Activated effector memory CD4-positive, alpha-beta T cell treated with anti-CD3 and anti-CD28 coated beads, Interleukin-2, amount 50 U/mL, for 16 hours (primary cell): ENCODE results near the gene KDM4D.
"Not testable (repeated sequence)": the region's sequence is repeated elsewhere in the genome, so short reads cannot be mapped to it uniquely, and the experiment has no call there.

Experiments used
- DNase-seq: peaks from one replicate; pipeline ENCODE4 v3.0.0-alpha.2; 2020

KDM4D gene

DNA sequence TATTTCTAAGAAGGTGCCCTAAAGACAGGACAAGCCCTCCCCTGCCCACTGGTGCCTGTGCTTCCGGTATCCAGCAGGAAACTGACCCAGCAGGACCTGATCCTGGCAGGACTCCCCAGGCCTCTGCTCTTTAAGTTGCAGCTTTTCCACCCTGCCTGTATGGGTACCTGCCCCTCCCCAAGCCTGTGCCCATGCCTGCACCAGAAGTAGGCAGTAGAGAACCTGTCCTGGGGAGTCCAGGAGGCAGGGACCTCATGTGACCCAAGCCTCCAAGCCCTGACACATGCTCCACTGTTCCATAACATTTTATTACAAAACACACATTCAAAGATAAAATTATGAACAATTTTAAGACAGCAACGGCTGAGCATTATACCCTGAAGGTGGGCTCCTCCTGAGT lies 14.3 kb upstream of the KDM4D start:
- DNase-seq, result no peak

DNA sequence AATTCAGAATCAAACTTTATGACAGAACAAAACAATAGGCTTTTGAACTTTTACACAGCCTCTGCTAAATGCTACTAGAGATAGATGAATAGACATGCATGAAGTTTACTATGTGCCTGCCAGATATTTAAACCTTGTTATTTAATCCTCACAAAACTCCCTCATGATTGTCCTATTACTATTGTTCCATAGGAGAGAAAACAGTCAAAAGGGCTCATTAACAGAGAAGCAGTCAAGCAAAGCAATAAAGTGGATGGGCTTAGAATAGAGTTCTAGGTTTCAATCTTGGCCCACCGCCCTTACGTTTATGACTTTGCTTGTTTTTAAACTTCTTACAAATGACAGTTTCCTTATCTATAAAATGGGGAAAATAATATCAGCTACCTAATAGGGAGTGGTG lies 13.0 kb upstream of the KDM4D start:
- DNase-seq, result no peak

DNA sequence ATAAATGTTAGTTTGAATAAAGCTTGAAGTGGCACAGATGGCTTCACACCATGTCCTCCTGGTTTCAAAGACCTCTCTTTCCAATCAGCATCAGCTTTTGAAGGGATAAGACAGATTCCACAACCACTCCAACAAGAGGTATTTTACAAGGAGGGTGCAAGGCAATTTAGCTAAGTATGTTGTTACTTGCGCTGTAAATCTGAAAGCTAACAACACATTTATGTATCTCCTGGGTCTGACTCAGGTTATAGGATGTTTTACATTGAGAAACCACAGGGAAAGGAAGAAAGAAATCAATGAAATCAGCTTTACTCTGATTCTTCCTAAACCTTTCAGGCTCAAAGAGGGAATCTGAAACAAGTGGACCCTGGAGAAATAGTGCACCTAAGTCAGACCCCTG lies 12.3 kb upstream of the KDM4D start:
- no peak for DNase-seq

DNA sequence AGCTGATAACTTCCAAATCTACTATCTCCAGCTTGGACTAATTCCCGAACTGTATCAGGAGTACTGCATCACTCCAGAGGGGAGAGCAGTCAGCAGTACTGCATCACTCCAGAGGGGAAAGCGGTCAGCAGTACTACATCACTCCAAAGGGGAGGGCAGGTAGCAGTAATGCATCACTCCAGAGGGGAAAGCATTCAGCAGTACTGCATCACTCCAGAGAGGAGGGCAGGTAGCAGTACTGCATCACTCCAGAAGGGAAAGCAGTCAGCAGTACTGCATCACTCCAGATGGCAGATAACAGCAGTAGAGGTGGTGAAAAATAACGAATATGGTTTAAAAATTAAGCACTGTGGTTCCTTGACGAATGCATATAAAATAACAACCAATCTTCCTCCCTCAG lies 8.6 kb upstream of the KDM4D start:
- no peak for DNase-seq

DNA sequence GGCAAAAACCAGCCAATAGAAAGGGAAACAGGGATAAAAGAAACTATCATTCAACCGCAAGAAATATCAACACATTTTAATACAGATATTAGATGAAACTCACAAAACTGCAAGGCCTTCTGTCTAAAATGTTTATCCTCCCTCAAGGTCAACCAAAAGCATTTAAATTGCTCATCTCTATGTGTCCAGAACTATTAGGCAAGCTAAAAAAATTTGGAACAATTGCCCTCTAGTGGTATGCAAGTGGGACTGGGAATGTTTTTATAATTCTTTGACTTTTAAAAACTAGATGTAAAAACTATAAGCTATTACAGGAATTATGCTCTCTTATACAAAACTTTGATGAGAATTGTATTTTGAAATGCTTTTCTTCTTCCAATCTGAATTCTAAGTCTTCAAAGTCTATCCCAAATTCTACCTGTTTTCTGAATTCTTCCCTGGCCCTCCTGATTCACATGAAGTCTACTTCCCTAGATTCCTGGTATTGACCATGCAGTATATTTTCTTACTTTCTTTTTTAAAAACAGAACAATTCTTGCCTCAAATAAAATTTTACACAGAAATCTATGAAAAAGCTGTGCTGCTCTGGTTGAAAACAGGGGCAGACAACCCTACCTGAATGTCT lies 5.1 kb upstream of the KDM4D start:
- DNase-seq, result no peak

DNA sequence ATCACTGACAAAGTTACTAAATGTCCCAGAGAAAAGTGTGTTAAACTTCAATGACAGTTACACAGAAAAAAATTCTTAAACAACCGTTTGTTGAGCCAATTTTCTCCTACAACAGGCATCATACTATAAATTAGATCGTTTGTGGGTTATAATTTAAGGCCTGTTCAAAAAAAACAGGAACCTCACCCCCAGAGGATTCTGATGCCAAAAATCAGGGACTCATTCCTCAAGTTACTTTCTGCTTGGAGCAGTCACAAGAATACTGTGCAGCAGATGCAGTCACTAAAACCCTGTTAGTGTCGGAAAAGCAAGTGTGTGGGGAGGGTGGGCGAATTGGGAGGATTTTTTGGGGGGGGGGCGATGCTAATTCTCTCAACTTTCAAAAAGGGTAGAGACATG lies 810 bp upstream of the KDM4D start:
- DNase-seq, result no peak

DNA sequence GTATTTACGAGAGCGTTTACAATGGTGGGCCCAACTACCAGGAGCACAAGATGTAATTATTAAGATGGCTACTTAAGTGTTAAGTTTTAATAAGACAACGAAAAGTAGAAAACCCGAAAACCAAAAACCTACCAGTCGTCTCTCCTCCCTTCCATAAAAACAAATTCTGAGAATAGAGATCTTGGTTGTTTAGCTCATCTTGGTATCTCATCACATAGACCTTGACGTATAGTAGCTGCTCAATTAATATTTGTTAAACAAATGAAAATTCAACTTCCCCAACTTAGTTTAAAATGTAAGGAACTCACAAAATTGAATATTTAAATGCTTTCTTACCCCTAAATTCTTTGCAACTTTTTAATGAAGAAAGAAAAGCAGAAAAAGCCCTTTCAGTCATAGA lies 669 bp downstream of the KDM4D start:
- no peak for DNase-seq

DNA sequence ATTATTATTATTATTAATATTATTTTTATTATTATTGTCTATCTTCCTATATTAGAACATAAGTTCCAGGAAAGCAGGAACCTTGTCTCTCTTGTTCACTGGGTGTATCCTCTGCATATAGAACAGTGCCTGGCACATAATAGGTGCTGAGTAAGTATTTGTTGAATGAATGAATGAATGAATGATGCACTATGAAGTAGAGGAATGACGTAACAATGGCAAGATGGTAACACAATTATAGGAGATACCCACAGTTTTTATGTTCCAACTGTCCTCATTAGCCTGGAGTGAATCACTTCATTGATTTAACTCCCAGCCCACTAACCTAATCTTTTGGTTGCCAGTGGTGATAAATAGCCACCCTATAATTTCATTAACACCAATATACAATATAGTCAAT lies 2.1 kb downstream of the KDM4D start:
- DNase-seq, result no peak

DNA sequence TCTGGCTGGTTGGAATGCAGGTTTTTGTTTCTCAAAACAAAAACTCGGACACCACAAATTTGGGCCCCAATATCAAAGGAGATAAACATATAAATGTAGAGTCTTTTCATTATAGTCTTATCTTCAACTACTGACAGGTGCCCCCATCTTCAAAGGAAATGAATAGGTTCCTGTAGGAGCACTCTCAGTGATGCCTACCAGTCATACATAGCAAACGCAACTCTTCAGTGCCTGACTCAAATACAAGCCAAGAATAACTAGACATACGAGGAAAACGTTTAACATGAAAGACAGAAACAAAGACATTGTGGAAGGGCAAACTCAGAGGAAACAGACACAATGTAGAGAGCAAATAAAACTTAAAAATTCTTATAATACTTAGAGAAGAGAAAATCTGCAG lies 13.9 kb downstream of the KDM4D start:
- no peak for DNase-seq

DNA sequence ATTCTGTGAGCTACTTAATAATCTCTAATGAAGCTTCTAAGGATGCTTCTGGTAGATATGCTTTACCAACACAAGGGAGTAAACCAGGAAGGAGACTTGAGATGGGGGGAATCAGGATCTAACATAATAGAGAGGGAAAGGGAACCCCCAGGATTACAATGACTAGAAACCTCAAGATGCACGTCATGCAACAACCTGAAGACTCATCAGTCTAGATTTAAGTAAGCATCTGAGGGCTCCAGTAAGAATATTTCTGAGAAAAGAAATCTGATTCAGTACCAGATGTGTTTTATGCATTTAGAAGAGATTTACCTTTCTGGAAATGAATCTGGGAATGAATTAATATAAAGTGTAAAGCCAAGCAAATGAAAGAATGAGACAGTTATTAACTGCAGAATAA lies 15.2 kb downstream of the KDM4D start:
- no peak for DNase-seq

DNA sequence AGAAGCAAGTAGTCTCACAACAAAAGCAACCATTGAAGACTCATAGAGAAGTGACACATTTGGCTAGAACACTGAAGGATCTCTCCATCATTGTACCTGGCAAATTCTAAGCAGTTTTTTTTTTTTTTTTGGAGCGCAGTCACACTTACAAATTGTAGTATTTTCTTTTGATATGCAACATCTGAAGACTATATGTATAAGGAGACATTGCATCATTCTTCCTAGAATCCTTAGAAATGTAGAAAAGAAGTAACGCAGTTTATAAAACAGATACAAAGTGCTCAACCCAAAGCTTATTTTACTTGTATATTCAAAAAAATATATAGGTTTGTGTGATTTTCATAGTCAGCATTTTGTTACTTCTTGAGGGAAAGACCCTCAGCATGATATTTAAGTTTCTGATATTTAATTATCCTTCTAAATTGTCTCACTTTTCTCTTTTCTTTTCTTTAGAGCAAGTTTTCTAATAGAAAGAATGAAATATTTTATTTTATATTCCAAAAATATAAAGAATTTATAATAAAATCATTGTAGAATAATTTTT lies 20.0 kb downstream of the KDM4D start:
- DNase-seq, result no peak

DNA sequence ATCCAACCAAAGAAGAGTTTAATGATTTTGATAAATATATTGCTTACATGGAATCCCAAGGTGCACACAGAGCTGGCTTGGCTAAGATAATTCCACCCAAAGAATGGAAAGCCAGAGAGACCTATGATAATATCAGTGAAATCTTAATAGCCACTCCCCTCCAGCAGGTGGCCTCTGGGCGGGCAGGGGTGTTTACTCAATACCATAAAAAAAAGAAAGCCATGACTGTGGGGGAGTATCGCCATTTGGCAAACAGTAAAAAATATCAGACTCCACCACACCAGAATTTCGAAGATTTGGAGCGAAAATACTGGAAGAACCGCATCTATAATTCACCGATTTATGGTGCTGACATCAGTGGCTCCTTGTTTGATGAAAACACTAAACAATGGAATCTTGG lies 23.9 kb downstream of the KDM4D start:
- no peak for DNase-seq

DNA sequence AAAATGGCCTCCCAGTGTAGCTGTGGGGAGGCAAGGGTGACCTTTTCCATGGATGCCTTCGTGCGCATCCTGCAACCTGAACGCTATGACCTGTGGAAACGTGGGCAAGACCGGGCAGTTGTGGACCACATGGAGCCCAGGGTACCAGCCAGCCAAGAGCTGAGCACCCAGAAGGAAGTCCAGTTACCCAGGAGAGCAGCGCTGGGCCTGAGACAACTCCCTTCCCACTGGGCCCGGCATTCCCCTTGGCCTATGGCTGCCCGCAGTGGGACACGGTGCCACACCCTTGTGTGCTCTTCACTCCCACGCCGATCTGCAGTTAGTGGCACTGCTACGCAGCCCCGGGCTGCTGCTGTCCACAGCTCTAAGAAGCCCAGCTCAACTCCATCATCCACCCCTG lies 24.8 kb downstream of the KDM4D start:
- no peak for DNase-seq

DNA sequence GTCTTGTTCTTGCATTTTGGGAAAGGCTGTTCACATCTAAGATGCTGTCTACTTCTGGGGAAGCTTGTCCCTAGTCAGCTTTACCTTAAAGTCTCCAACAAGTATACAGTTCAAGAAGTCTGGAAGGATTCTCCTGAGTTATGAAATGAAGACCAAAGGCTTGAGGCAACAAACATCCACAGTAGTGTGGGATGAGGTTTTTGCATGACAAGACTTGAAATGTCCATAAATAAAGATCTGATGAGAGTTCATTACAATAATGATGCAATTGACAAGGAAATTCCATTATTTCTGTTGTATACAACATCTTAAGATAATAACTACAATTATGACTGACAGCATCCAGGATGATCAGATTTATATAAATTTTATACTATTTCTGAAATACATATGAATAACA lies 30.2 kb downstream of the KDM4D start:
- no peak for DNase-seq

DNA sequence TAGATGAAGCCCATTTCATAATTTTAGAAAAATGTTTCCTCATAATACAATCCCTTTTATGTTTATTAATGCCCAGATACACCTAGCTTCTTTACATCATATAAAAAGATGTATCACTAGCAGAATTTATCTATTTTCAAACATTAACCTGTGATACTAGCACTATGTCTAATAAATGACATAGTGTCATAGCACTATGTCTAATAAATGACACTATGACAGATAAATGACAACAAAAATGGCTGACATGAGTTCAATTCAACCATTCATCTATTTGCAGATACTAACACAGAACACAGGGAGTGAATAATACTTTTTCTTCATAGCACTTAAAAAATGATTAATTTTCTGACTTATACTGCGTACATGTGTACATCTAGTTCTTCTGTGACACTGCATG lies 32.1 kb downstream of the KDM4D start:
- DNase-seq, result no peak

DNA sequence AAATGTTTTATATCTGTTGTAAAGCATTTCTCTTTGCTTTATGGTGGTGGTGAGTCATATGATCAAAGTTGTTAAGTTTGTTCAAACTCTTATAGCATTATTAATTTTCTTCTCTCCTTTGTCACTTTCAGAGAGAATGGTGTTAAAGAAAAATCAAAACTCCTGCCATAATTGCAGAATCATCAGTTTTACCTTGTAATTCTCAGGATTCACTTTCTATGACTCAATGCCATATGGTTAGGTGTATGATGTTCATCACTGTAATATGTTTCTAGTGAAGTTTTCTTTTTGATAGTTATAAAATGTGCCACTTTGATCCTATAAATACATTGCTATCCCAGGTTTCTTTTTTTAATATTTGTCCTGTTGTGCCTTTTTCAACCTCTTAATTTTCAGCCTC lies 37.9 kb downstream of the KDM4D start:
- DNase-seq, result no peak

DNA sequence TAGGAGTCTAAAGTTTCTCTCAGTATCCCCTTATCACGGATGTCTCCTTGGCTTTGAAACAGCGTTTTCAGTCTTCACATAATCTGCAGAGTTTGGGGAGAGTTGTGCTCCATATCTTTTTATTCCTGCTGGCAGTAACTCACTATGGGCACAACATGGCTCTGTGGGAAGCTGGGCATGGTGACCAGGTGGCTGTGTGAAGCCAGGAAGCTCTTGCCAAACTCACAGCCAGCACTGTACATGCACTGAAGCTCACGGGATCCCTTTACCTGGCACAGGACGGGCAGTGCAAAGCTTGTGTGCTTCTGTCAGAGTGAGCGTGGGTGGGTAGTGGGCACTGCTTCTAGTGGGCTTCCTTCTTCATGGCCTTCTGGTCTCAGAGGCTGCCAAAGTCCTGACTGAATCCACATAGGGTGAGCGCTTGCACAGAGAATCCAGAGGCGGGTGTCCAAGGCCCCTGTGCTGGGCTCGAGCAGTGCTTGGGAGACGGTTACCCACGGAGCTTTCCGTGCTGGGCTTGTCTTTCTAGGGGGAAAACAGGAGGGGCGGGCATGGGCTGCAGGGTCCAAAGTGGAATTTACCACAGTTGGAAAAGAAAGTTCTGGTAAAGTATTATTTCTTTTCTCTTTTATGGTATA lies 40.8 kb downstream of the KDM4D start:
- no peak for DNase-seq

DNA sequence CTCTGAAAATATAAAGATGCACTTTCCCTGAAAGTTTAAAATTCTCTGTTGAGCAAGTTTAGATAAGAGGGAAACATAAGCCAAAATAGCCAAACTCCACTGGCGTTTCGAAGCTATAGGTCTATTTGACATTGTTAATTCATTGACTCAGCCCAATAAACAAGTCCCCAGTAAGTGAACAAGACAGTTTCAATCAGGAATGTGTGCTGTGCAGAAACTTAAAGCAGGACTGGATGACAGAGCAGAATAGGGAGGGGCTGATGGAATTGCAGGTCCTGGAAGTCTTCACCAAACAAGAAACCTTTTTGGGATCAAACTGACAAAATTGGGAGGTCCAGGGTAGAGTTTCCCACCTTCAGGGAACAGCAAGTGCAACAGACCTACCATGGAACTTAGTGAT lies 42.6 kb downstream of the KDM4D start:
- DNase-seq, result no peak

DNA sequence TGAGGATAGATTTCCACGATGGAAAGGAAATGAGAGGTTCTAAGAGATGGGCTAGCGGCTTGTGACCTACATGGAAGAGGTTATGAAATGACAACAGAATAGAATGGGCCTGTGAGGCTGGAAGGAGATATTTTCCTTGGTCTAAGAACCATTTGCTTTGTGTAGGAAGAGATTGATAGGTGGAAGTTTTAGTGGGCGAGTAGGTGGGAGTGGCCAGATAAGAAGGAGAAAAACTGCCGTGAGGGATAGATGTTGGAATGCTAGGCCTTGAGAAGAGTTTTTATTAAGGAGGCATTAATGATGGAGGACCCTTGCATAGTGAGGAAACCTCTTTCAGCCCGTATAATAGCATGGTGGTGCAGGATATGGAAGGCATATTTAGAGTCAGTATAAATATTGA lies 48.0 kb downstream of the KDM4D start:
- DNase-seq, result not testable (repeated sequence)

DNA sequence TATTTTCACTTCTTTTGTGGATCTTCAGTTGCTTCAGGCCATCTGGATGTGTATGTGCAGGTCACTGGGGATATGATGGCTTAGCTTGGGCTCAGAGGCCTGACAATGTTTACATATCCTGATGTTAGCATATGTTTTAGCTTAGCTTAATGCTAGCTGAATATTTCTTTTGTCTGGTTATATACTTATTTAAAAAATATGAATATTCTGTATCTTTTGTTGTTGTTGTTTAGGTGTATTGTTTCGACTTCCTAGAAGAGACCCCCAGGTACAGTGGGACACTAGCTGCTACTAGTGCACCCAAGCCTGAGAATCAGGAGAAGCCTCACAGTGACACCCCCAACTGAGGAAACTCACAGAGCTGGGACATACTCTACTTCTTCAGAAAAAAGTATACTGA lies 51.4 kb downstream of the KDM4D start, which contains the start of gene KDM4E:
Gene KDM4E (plus strand): TSS at position 301 of the 400 bp plus-strand sequence. CDS start 300 bp downstream, outside the sequence.
- no peak for DNase-seq

DNA sequence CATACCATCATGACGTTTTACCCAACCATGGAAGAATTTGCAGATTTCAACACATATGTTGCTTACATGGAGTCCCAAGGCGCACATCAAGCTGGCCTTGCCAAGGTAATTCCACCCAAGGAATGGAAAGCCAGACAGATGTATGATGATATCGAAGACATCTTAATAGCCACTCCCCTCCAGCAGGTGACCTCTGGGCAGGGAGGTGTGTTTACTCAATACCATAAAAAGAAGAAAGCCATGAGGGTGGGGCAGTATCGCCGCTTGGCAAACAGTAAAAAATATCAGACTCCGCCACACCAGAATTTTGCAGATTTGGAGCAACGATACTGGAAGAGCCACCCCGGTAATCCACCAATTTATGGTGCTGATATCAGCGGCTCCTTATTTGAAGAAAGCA lies 52.1 kb downstream of the KDM4D start:
- not testable (repeated sequence) for DNase-seq

DNA sequence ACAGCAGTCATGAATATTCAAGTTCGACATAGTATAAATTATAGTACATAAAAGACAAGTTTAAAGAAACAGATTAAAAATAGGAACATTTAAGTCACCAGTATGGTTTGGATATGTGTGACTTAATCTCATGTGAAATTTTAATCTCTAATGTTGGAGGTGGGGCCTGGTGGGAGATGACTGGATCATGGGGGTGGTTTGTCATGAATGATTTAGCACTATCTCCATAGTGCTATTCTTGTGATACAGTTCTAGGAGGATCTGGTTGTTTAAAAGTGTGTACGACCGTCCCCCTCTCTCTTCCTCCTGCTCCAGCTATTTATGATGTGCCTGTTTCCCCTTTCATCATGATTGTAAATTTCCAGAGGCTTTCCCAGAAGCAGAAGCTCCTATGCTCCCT lies 54.8 kb downstream of the KDM4D start:
- DNase-seq, result no peak

DNA sequence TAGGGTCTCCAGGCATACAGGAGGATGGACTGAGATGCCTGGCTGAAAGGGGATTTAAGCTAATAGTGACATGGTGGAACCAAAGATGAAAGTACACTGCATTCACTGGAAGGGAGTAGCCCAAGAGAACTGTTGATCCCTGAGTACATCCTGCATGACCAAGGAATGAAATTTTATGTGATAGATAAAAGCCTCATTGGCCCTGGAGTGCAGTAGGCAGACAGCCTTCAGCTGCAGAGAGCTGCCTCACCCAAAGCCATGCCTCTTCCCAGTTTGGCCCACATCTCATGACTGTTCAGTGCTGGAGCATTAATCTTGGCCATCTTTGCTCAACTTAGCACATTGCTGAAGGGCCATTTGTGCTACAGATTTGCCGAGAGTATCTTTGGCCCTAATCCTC lies 59.5 kb downstream of the KDM4D start:
- DNase-seq, result no peak

DNA sequence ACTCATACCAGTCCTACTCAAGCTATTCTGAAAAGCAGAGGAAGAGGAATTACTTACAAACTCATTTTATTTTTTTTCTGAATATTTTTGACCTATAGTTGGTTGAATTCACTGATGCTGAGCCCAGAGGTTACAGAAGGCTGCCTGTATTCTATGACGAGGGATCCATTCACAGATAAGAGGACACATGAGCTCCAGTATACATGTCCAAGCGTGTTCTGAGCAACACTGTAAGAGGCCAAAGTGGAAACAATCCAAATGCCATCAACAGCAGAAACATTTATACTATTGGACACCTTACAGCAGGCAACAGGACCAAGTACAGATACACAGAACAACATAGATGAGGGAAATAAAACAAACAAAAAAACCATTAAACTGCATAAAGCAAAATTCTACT lies 61.8 kb downstream of the KDM4D start:
- DNase-seq, result no peak
